Body of pancreas (tissue), 4 donors: ENCODE data around the gene CDHR3.

Source experiments
- CTCF ChIP-seq, 7 experiments: fragments of 450-650 bp in 4 of 7; fragments of 200-600 bp in 3 of 7; sonication (generic) in 3 of 7; IDR thresholded peaks; one replicate each; pipeline ENCODE4 v1.5.1; 2016 to 2019; ENCODE audit warnings: antibody characterized with exemption in 7 of 7
- POLR2A ChIP-seq, 3 donors: fragments of 450-650 bp; IDR thresholded peaks; one replicate each; pipeline ENCODE4 v1.6.1; 2016; ENCODE audit warnings: antibody characterized with exemption in 3 of 3, mild to moderate bottlenecking in 2 of 3

- no peak for TF ChIP-seq CTCF (IDR thresholded peaks at IDR 0.05)
- no peak for TF ChIP-seq POLR2A (IDR thresholded peaks at IDR 0.05)
These were observed 36.2 kb downstream of the CDHR3 start for GRCh38 chr7:105999256-105999655.
